Heart left ventricle (tissue), 16 donors: ENCODE measurements around the gene FAT1. TPM values are rescaled to one million over a fixed set of nuclear protein-coding genes. Genes with fewer than 3 reads are reported as not detected.
A peak's percentile ranks its signal among the peaks of the same experiment; 100 is the strongest.

Experiments used
- ATAC-seq, 4 donors: fragments of 200-7000 bp; cut with Tn5 transposase; one replicate each; pipeline ENCODE4 v1.9.1; 2020 to 2022; ENCODE audit warnings: moderate library complexity in 4 of 4, mild to moderate bottlenecking in 3 of 4, moderate number of reproducible peaks in 1 of 4
- DNase-seq, 5 donors: peaks; one replicate each; pipeline ENCODE4 v3.0.0-alpha.2; 2020
- H3K27ac ChIP-seq, 12 donors: fragments of 200-600 bp; sonication (generic) in 4 of 12; one replicate each; pipeline versions ENCODE4 v1.5.0 to v1.8.0; 2016 to 2022; ENCODE audit warnings: mild to moderate bottlenecking in 2 of 12
- H3K27me3 ChIP-seq, 9 donors: fragments of 200-600 bp; sonication (generic) in 2 of 9; one replicate each; pipeline versions ENCODE4 v1.5.1 to v1.8.0; 2016 to 2022; ENCODE audit warnings: mild to moderate bottlenecking in 3 of 9
- H3K36me3 ChIP-seq, 9 donors: fragments of 200-600 bp; sonication (generic) in 2 of 9; one replicate each; pipeline versions ENCODE4 v1.5.0 to v1.8.0; 2018 to 2022; ENCODE audit warnings: mild to moderate bottlenecking in 2 of 9
- H3K4me1 ChIP-seq, 12 donors: fragments of 200-600 bp; sonication (generic) in 4 of 12; one replicate each; pipeline versions ENCODE4 v1.5.0 to v1.8.0; 2016 to 2022; ENCODE audit warnings: mild to moderate bottlenecking in 3 of 12
- H3K4me3 ChIP-seq, 12 donors: fragments of 200-600 bp; sonication (generic) in 4 of 12; one replicate each; pipeline versions ENCODE4 v1.5.0 to v1.8.0; 2017 to 2022; ENCODE audit warnings: mild to moderate bottlenecking in 9 of 12, moderate library complexity in 4 of 12
- H3K9me3 ChIP-seq, 12 donors: fragments of 200-600 bp; sonication (generic) in 4 of 12; one replicate each; pipeline versions ENCODE4 v1.5.0 to v1.8.0; 2016 to 2022; ENCODE audit warnings: mild to moderate bottlenecking in 1 of 12
- POLR2A ChIP-seq, 2 donors: fragments of 450-650 bp; IDR thresholded peaks; one replicate each; pipeline ENCODE4 v1.6.1; 2017; ENCODE audit warnings: antibody characterized with exemption in 2 of 2, mild to moderate bottlenecking in 2 of 2, moderate library complexity in 2 of 2
- WGBS, 4 donors: extraction: QIAGEN DNeasy Blood & Tissue Kit in 2 of 4; methylation state at CpG; one replicate each; pipeline versions ENCODE4 v1.1.5 to v1.1.7; 2013 to 2018; 5-methylcytosine and 5-hydroxymethylcytosine counted together
- intact Hi-C, 10 donors: fragments of 100-400 bp; cut with DNase I; formaldehyde crosslinking; loops; one replicate each; pipeline versions ENCODE4 v1.11.1 to v1.14.2; 2022
- polyA plus RNA-seq, 2 donors: library from polyadenylated mRNA; stranded (reverse); fragments of 200-250 nt; gene quantifications; one replicate each; pipeline ENCODE4 v1.2.3, GENCODE V29; 2013
- total RNA-seq, 9 donors: library from RNA; depleted of rRNA in 2 of 9; stranded (reverse); fragments of >200 nt in 2 of 9; fragmentation: NEBNext Ultra II Directional in 3 of 9; extraction: Animal tissue kit (Norgen Biotek cat#: 25700) in 3 of 9; gene quantifications; one replicate each; pipeline versions ENCODE4 v1.1.0 to v1.2.4, GENCODE V29; 2016 to 2023
- TF ChIP-seq, protein P1 (sequence below), 12 donors: fragments of 200-600 bp; sonication (generic) in 4 of 12; IDR thresholded peaks; one replicate each; pipeline versions ENCODE4 v1.5.0 to v1.8.0; 2018 to 2022; ENCODE audit warnings: antibody characterized with exemption in 12 of 12, mild to moderate bottlenecking in 5 of 12
- donor health status: ischemic (EF 13 %, LVEDD 7.1; RV severe dilation, severe dysfunction).
- donor health status: healthy with polysubstance abuse.
- donor health status: DM: no; HTN: yes; CAD: no.
- donor health status: DM: no; HTN: no; CAD: no.
- donor health status: ischemic (EF 25% LVEDD 6.9; RV normal size, moderate dysfunction).
- donor health status: ischemic (EF 25% LVEDD 5.7; RV mildly dilated, moderate dysfunction).
- donor health status: healthy.
- donor health status: DM: yes; HTN: yes; CAD: no.
- donor health status: ischemic (EF 35%, LVEDD 5.7; RV mildly dilated, moderate dysfunction).
- donor health status: nonischemic (EF 11% LVEDD 7.7; RV severe dilation, severe dysfunction).
- donor health status: DM: yes; HTN: yes; CAD: no.
- donor health status: PGD.
- donor health status: ischemic (EF 29% LVEDD 5.4; RV normal size, mild dysfunction).
- donor health status: nonischemic (EF 23%, LVEDD 6.1; RV moderate dilation, normal function).

FAT1 gene
- total and polyA plus RNA-seq, 11 donors = 15.2 to 151 (median 65.9) TPM

DNA sequence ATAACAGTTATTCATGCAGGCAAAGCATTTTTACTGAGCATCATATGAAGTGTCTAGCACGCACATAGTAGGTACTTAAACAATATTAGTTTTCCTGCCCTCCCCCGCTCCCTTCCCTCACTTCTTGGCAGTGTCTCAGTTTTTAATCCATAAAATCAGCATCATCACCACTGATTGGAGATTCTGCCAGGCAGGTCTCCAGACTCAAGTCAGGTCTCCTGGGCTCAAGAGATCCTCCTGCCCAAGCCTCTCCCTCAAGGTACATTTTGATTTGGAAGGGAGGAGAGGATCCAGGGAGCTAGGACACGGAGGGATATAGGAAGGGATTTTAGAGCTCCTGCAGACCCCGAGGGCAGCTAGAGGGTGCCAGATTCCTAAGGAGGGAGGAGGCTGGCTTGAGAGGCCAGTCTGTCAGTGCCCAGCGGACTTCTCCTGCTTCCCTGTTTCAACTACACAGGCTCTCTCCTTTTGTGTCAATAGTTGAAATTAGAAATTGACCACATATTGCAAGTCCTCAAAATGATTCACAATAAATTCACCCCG is 4.4 kb upstream of the FAT1 start:
- Histone ChIP-seq H3K4me3 (peak overlapping the region in 1 of 12 donors; percentile 70), H3K36me3 (no peaks in the 10 kb centered on the region), H3K4me1 (peaks cover 0 to 21% (median 0%) of the 10 kb centered on the region in 12 donors), H3K9me3 (no peaks in the 10 kb centered on the region), H3K27me3 (peaks cover 0 to 44% (median 0%) of the 10 kb centered on the region in 9 donors), H3K27ac (no peak overlapping the region)
- no peak for ATAC-seq
- TF ChIP-seq, protein P1, sequence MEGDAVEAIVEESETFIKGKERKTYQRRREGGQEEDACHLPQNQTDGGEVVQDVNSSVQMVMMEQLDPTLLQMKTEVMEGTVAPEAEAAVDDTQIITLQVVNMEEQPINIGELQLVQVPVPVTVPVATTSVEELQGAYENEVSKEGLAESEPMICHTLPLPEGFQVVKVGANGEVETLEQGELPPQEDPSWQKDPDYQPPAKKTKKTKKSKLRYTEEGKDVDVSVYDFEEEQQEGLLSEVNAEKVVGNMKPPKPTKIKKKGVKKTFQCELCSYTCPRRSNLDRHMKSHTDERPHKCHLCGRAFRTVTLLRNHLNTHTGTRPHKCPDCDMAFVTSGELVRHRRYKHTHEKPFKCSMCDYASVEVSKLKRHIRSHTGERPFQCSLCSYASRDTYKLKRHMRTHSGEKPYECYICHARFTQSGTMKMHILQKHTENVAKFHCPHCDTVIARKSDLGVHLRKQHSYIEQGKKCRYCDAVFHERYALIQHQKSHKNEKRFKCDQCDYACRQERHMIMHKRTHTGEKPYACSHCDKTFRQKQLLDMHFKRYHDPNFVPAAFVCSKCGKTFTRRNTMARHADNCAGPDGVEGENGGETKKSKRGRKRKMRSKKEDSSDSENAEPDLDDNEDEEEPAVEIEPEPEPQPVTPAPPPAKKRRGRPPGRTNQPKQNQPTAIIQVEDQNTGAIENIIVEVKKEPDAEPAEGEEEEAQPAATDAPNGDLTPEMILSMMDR (IDR thresholded peaks at IDR 0.05) = peak in 1 of 12 donors; percentile 12
- TF ChIP-seq POLR2A (IDR thresholded peaks at IDR 0.05) = no peak
- DNase-seq = no peak
- intact Hi-C loops = loop anchor here in 7 of 10 donors (2.0 to 10.0 kb wide), 8 partner anchors 61 to 877 kb away; no protein-coding TSS in a partner anchor
- WGBS, 4 donors = 64 to 78% (median 68%) methylated on average over 6 of the region's 6 CpGs

DNA sequence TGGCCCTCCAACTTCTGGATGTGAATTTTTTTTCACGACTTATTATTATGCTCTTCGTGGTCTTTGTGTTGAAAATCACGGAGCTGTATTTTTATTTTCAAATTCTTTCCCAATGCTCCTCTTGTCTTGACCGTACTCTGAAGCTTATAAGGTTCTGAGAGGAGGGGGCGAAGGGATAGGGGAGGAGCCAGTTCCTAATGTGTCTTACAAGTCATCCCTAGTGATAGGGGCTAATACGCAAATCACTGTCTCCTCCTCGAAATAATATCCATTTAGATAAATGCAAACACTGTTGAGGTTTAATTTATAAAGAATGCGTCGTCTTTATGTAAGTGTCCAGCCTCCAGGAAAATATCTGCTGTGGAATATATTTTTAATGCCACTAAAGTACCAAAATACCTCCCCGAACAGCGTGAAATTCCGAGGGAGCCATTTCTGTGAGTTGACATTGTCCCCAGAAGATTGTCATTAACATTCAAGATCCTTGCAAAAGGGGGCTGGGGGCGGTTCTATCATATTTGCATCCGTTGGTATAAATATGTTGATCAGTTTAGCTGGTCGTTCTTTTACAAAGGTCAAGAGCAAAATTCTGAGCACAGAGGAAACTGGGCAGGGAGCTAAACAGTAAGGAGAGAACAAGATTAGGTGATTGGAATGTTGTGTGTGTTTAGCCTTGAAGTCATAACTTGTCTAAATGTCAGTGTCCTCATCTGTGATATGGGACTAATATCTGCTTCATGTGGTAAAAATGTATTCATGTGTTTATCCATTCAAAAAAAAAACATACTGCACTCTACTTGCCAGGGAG is 3.7 kb upstream of the FAT1 start:
- H3K4me3 ChIP-seq = peak overlapping the region; percentile 66 to 88 (median 80)
- intact Hi-C loops = loop anchor here in 7 of 10 donors (2.0 to 10.0 kb wide), 8 partner anchors 60 to 877 kb away; no protein-coding TSS in a partner anchor
- TF ChIP-seq, protein P1 (IDR thresholded peaks at IDR 0.05) = no peak
- TF ChIP-seq POLR2A (IDR thresholded peaks at IDR 0.05) = no peak
- H3K9me3 ChIP-seq = no peaks in the 10 kb centered on the region
- H3K27me3 ChIP-seq = peaks cover 0 to 51% (median 0%) of the 10 kb centered on the region in 9 donors
- H3K27ac ChIP-seq = peak overlapping the region in 11 of 12 donors; percentile 6 to 97 (median 92)
- peaks cover 0 to 22% (median 1%) of the 10 kb centered on the region in 12 donors for H3K4me1 ChIP-seq
- WGBS, 4 donors = 8 to 10% (median 9%) methylated on average over 15 of the region's 15 CpGs
- ATAC-seq = no peak
- DNase-seq = no peak
- H3K36me3 ChIP-seq = no peaks in the 10 kb centered on the region

DNA sequence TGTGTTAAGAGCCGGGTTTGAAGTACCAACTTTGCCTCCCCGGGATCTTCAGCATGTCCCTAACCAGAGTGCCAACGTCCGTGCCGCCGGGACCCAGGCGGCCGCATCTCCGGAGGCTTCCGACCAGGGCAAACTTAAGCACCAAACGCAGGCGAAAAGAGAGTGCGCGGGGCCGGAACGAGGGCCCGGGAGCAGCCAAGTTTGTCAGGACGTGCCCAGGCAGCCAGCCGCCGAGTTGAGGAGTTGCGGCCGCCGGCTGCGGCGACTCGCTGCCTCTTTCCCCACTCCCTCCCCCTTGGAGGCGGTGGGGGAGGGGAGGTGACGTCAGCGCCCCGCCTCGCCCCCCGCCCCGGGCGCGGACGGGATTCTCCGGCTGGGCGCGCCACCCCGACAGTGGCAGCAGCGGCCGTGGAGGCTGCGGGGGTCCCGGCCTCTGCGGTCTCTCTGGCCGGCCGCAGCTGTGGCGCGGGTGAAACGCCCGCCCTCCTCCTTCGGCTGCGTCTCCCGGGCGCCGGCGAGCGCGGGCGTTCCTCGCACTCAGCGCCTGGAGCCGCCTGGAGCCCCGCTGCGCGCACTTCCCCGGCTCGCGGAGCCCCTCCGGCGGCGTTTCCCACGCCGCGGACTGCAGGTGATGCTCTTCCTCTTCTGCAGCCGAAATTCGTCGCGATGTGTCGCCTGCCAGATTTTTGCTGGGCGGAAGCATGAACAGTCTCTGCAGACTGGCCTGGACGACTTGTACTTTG is 2.9 kb upstream of the FAT1 start:
- intact Hi-C loops = loop anchor here in 8 of 10 donors (1.0 to 10.0 kb wide), 9 partner anchors 59 to 878 kb away; no protein-coding TSS in a partner anchor
- WGBS, 4 donors = 0 to 1% (median 1%) methylated on average over 18 to 82 of the region's 82 CpGs

More for the DNA sequence above, 2.9 kb upstream of the FAT1 start:
- H3K9me3 ChIP-seq = no peaks in the 10 kb centered on the region
- H3K4me1 ChIP-seq = peaks cover 0 to 22% (median 3%) of the 10 kb centered on the region in 12 donors
- H3K27ac ChIP-seq = peak overlapping the region; percentile 6 to 97 (median 92)
- peak; percentile 73 to 84 (median 76) for DNase-seq
- peak; percentile 13 to 66 (median 60) for ATAC-seq
- TF ChIP-seq POLR2A (IDR thresholded peaks at IDR 0.05) = peak in 1 of 2 donors; percentile 48
- TF ChIP-seq, protein P1 (IDR thresholded peaks at IDR 0.05) = peak in 3 of 12 donors; percentile 14 to 41 (median 27)
- H3K4me3 ChIP-seq = peak overlapping the region; percentile 66 to 88 (median 80)
- H3K27me3 ChIP-seq = peaks cover 0 to 58% (median 0%) of the 10 kb centered on the region in 9 donors
- H3K36me3 ChIP-seq = no peaks in the 10 kb centered on the region
